NCI-H524 (cell line): ENCODE measurements around the gene GALNT12.

Experiments
- DNase-seq, 2 experiments: peaks; one replicate each; lab custom pipeline; 2025; lab: John Stamatoyannopoulos, UW

The GALNT12 gene

DNA sequence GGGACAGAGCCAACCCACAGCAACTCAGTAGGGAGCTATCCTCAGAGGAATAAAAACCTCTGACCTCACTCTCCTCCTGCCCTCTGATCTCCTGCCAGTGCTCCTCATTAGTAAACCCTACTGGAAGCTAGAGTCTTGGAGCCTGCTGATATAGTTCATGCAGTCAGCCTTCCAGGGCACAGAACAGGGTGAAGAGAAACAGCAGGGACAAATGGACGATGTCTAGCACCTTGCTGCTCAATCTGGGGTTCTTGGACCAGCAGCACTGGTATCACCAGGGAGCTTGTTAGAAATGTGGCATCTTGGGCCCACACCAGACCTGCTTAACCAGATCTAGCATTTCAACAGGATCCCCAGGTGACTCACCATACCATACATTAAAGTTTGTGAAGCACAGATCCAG is 5.5 kb upstream of the GALNT12 start:
- DNase-seq = no peak

DNA sequence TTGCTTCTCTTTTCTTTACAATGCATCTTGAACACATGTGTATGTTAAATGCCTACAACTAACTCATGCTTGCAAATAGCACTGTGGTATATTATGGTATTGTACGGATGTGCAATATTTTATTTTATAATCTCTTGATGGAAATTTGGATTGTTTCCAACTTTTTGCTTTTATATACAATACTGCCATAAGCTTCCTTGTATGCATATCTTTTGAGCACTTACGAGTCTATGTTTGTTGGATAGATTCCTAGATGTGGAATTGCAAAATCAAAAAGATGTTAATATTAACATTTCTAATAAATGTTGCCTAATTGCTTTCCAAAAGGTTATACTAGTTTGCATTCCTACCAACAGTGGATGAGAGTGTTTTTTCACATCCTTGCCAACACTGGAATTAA is 3.4 kb upstream of the GALNT12 start:
- no peak for DNase-seq

DNA sequence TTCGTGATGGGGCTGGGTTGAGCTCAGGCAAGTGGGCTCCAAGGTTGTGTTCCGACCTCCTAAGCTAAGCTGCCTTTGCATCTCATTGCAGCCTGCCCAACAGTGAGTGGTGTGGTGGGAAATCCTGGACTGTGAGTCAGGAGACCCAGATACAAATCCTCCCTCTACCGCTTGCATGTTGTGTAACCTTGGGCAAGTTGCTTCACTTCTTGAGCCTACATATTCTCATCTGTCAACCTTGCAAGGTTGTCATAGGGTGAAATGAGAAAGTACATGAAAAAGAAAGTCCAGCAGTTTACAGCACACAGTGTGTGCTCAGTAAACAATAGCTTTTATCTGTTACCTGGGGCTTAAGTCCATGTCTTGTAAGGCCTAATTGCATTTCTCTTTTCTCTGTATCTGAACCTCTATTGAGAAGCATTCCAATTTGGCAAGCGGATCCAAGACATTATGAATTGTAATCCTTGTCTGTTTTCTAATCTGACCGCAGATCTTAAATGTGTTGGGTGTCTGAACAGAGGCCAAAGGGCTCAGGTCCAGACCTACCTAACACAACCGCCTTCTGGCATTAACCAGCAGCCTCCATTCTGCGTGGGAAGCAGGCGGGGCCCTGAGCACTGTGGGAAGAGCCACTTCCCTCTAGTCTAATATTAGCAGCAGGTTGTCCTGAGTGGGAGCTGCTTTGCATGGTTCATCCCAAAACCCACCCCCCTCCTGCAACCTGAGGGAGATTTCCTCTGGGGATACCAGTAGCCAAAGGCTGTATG is 1.8 kb upstream of the GALNT12 start:
- no peak for DNase-seq

GRCh38 chr9:98806394-98807035 is 955 bp upstream of the GALNT12 start:
- peak in 1 of 2 experiments; percentile 34 for DNase-seq

GRCh38 chr9:98807814-98808195 is 335 bp downstream of the GALNT12 start:
- peak in 1 of 2 experiments; percentile 61 for DNase-seq

GRCh38 chr9:98808411-98808815 is 943 bp downstream of the GALNT12 start:
- DNase-seq = no peak

DNA sequence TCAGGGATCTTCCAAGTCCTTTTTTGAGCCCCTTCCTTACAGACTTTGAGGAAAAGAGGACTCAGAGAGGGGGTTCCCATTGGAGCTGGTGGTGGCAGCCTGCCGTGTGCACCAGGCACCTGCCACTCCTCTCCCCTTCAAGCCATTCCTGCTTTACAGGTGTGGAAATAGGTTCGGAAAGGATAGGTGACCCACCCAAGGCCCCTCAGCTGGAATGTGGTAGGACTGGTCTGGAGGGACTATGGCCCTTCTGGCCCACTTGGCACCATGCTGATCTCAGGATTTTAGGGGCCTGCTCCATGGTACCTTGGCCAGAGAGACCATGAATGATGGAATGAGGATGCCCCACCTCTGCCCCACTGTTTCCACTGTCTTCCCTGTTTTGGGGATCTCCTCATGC is 1.4 kb downstream of the GALNT12 start:
- no peak for DNase-seq

DNA sequence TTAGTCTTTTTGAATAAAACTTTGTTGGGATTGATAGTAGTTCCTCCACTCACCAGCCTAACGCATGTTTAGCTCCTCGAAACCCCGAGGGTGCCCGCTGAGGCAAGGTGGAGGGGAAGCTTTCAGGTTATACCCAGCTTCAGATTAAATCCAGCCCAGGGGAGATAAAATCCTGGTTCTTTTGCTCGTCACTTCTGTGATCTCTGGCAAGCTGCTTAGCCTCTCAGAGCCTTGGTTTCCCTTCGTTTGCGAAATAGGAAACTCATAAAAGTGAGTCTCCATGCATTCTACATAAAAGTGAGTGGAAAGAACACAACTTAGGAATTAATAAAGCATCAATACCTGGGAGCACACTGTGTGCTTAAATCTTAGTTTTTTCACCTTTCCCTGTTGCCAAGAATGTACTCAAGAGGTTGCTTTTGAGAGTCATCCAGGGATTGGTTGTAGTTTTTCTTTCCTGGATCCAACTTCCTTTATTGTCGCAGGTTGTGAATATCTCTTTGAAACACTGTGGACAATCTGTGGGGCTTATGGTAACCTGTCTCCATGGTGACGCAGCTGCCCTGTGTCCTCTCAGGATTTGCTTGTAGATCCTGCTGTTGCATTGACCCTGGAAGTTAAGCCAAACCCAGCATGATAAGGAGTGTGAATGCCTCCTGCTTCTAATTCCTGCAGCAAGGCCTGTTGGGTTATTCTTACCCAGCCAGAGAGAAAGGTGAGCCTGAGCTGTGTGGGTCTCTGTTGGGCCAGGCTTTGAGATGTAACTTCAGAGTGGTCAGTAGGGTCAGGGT is 2.0 kb downstream of the GALNT12 start:
- peak; percentile 62 to 90 for DNase-seq

- DNase-seq = peak in 1 of 2 experiments; percentile 43
Measured at GRCh38 chr9:98810102-98810842, 2.8 kb downstream of the GALNT12 start.

- DNase-seq = no peak
Measured at GRCh38 chr9:98811051-98811650, 3.7 kb downstream of the GALNT12 start.

GRCh38 chr9:98815391-98815951 is 8.0 kb downstream of the GALNT12 start:
- DNase-seq = no peak

GRCh38 chr9:98818764-98819163 is 11.3 kb downstream of the GALNT12 start:
- DNase-seq = no peak

GRCh38 chr9:98819231-98819630 is 11.8 kb downstream of the GALNT12 start:
- no peak for DNase-seq

- DNase-seq = peak in 1 of 2 experiments; percentile 10
Measured at GRCh38 chr9:98821831-98822230, 14.4 kb downstream of the GALNT12 start.

DNA sequence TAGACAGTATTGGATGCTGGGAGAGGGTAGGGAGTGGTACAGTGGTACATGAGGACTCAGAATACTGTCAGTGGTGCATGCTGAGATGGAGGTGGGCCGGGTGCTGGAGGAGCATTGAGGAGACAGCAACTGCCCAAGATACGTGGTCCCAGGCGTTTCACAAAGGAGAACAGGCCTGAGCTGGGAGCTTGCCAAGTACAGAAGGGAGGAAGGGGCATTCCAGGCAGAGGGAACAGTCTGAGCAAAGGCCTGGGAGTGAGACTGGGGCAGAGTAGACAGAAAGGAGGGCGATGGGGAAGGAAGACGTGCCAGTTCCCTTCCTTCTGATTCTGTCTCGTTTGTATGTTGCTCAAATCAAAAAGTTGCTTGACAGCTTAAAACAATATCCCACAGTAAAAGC is 15.2 kb downstream of the GALNT12 start:
- DNase-seq = no peak

DNA sequence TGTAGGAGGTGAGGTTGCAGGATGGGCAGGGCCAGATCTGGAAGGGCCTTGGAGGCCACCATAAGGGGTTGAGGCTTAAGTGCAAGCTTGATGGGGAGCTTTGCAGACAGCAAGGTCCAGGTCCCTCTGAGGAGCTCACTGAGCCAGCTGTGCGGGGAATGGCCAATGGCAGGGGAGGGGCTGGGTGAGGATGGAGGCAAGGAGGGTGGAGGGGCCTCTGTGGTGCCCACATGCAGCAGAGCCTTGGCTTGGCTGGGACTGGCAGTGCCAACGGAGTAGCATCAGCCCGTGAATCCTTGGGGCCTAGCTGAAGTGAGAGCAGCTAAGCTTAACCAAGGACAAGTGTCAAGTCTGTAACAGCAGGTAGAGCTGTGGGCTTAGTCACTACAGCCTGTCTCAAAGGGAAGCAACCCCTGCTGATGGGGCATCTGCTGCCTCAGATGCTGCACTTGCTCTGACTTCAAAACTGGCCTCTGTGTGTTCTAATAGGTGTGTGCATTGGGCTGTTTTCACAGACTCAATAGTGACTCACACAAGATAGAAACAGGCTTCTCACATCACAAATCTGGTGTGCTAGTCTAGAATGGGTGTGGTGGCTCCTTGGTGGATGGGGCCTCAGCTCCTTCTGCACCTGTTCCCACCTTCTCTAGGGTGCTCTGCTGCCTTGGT is 16.3 kb downstream of the GALNT12 start:
- DNase-seq = peak in 1 of 2 experiments; percentile 51

- no peak for DNase-seq
Measured at GRCh38 chr9:98825414-98825813, 17.9 kb downstream of the GALNT12 start.

DNA sequence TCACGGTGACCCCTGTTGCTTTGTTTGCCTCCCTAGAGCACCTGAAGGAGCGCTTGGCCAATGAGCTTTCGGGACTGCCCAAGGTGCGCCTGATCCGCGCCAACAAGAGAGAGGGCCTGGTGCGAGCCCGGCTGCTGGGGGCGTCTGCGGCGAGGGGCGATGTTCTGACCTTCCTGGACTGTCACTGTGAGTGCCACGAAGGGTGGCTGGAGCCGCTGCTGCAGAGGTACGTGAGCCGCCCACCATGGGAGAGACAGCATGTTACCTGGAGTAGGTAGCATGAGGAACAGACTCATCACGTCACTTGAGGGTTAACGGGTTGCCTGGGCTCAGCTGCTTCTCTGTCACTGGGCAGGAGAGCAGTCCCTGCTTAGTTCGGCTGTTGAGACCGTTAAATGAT is 19.2 kb downstream of the GALNT12 start:
- no peak for DNase-seq

DNA sequence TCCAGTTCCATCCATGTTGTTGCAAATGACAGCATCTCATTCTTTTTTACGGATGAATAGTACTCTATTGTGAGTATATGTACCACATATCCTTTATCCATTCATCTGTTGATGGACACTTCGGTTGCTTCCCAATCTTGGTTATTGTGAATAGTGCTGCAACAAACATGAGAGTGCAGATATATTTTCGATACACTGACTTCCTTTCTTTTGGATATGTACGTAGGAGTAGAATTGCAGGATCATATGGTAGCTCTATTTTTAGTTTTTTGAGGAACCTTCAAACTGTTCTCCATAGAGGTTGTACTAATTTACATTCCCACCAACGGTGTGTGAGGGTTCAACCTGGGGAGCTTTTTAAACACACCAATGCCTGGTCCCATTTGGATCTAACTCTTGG is 22.3 kb downstream of the GALNT12 start:
- DNase-seq = no peak

GRCh38 chr9:98830554-98830953 is 23.1 kb downstream of the GALNT12 start:
- DNase-seq = no peak

GRCh38 chr9:98831696-98832095 is 24.2 kb downstream of the GALNT12 start:
- no peak for DNase-seq
